ENCODE data around the gene NCAM1. TPM values are rescaled to one million over a fixed set of nuclear protein-coding genes. Genes with fewer than 3 reads are reported as not detected.

The NCAM1 gene
- total RNA-seq, 2 experiments from 2014 or later, result 0.34 TPM; not detected in 1

DNA sequence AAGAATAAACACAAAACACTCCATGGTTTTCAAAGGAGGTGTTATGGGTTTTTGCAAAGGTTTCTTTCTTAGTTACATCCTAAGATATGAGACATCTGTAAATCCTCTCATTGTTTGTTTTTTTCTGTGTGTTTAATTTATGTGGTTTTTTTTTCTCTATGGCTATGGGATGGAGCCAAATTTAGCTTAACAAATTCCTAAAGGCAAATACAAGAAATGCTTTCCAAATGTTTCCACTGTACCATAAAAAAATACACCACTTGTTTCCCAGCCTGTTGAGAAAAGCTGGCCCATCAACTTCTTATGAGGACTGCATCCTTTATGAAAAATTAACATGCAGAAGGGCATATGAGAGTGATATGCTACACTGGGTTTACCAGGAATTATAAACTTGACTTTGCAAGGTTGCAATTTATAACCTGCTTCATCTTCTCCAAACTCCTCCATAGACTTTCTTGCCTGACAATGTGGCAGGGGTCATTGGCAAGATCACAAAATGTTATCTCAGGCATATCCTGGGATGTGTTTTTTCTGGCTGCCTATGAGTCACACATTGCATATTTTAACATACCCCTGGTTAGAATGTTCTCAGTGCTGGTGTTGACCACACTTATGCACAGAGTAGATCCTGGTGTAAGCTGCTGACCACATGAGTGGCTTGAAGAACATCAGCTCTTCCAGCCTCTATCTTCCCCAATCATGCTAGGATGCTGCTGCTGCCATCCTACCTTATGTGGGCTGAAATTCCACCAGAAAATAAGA is 215.6 kb downstream of the NCAM1 start:
- H3K4me1 Mint-ChIP-seq (ENCODE audit: low read depth), result no peaks in the 10 kb centered on the region
- no peaks in the 10 kb centered on the region for H3K9me3 Mint-ChIP-seq
- peaks cover 8 to 10% of the 10 kb centered on the region in 2 experiments for H3K27me3 ChIP-seq (ENCODE audit: control insufficient read depth in 1 of 2, insufficient read depth in 2 of 2, low read length in 2 of 2)
- no peak for DNase-seq
- H3K36me3 Mint-ChIP-seq (ENCODE audit: low read depth), result no peaks in the 10 kb centered on the region
- H3K9me3 ChIP-seq (ENCODE audit: control insufficient read depth in 1 of 2, insufficient read depth in 1 of 2, low read length in 2 of 2), result no peaks in the 10 kb centered on the region
- H3K36me3 ChIP-seq (ENCODE audit: insufficient read depth, low read length), result no peaks in the 10 kb centered on the region
- H3K4me3 ChIP-seq (ENCODE audit: low read length), result no peak overlapping the region
- no peak overlapping the region for H3K4me3 Mint-ChIP-seq
- H3K27ac Mint-ChIP-seq, result no peak overlapping the region
- H3K27me3 Mint-ChIP-seq, result peaks cover 58% of the 10 kb centered on the region
- no peaks in the 10 kb centered on the region for H3K4me1 ChIP-seq (ENCODE audit: insufficient read depth, low read length)
- intact Hi-C loops (cut with DNase I, micrococcal nuclease), result no loop called here
- ChIA-PET POLR2A (no interaction called here), CTCF (no interaction called here)
- TF ChIP-seq CTCF (IDR thresholded peaks at IDR 0.05), result no peak
- H3K27ac ChIP-seq (ENCODE audit: low read depth in 1 of 2, low read length in 2 of 2), result no peak overlapping the region
- no peak for ATAC-seq (ENCODE audit: poor library complexity)

DNA sequence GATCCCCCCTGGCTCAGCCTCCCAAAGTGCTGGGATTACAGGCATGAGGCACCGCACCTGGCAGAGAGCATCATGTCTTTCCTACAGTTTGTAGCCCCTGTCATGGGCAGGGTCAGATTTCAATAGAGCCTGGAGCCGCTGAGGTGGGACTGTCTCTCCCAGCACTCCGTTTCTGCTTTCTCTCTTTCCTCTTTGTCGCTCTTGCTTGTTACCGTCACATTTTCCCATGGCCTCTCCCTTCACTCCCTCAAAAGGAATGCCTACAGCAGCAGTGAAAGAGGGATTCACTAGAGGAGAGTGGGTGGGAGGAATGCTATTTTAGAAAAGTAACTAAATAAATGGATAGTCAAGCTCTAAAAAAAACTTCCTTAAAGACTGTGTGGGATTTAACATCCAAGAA is 216.5 kb downstream of the NCAM1 start:
- H3K4me3 Mint-ChIP-seq, result no peak overlapping the region
- H3K4me1 Mint-ChIP-seq (ENCODE audit: low read depth), result no peaks in the 10 kb centered on the region
- intact Hi-C loops (cut with DNase I, micrococcal nuclease), result no loop called here
- ATAC-seq (ENCODE audit: poor library complexity), result no peak
- H3K27me3 Mint-ChIP-seq, result peaks cover 54% of the 10 kb centered on the region
- Histone ChIP-seq H3K4me3 (ENCODE audit: low read length) (no peak overlapping the region), H3K4me1 (ENCODE audit: insufficient read depth, low read length) (no peaks in the 10 kb centered on the region), H3K27ac (ENCODE audit: low read depth in 1 of 2, low read length in 2 of 2) (no peak overlapping the region), H3K9me3 (ENCODE audit: control insufficient read depth in 1 of 2, insufficient read depth in 1 of 2, low read length in 2 of 2) (no peaks in the 10 kb centered on the region), H3K27me3 (ENCODE audit: control insufficient read depth in 1 of 2, insufficient read depth in 2 of 2, low read length in 2 of 2) (peaks cover 11 to 13% of the 10 kb centered on the region in 2 experiments), H3K36me3 (ENCODE audit: insufficient read depth, low read length) (no peaks in the 10 kb centered on the region)
- no peak for TF ChIP-seq CTCF (IDR thresholded peaks at IDR 0.05)
- ChIA-PET POLR2A (no interaction called here), CTCF (no interaction called here)
- no peak overlapping the region for H3K27ac Mint-ChIP-seq
- no peaks in the 10 kb centered on the region for H3K36me3 Mint-ChIP-seq (ENCODE audit: low read depth)
- DNase-seq, result no peak
- H3K9me3 Mint-ChIP-seq, result no peaks in the 10 kb centered on the region

- Mint-ChIP-seq H3K4me1 (ENCODE audit: low read depth) (no peaks in the 10 kb centered on the region), H3K27ac (no peak overlapping the region), H3K4me3 (no peak overlapping the region), H3K36me3 (ENCODE audit: low read depth) (no peaks in the 10 kb centered on the region), H3K27me3 (peaks cover 49% of the 10 kb centered on the region), H3K9me3 (no peaks in the 10 kb centered on the region)
- ChIA-PET CTCF (no interaction called here), POLR2A (no interaction called here)
- intact Hi-C loops (cut with DNase I, micrococcal nuclease), result no loop called here
- ATAC-seq (ENCODE audit: poor library complexity) (no peak), DNase-seq (no peak)
- peaks cover 10 to 11% of the 10 kb centered on the region in 2 experiments for H3K27me3 ChIP-seq (ENCODE audit: control insufficient read depth in 1 of 2, insufficient read depth in 2 of 2, low read length in 2 of 2)
- no peaks in the 10 kb centered on the region for H3K9me3 ChIP-seq (ENCODE audit: control insufficient read depth in 1 of 2, insufficient read depth in 1 of 2, low read length in 2 of 2)
- H3K4me3 ChIP-seq (ENCODE audit: low read length), result no peak overlapping the region
- H3K27ac ChIP-seq (ENCODE audit: low read depth in 1 of 2, low read length in 2 of 2), result no peak overlapping the region
- H3K4me1 ChIP-seq (ENCODE audit: insufficient read depth, low read length), result no peaks in the 10 kb centered on the region
- TF ChIP-seq CTCF (IDR thresholded peaks at IDR 0.05), result no peak
- H3K36me3 ChIP-seq (ENCODE audit: insufficient read depth, low read length), result no peaks in the 10 kb centered on the region
Measured at GRCh38 chr11:113178381-113179070, 217.3 kb downstream of the NCAM1 start.
